Measurements from ENCODE around the gene ADRA1B.

The ADRA1B gene

DNA sequence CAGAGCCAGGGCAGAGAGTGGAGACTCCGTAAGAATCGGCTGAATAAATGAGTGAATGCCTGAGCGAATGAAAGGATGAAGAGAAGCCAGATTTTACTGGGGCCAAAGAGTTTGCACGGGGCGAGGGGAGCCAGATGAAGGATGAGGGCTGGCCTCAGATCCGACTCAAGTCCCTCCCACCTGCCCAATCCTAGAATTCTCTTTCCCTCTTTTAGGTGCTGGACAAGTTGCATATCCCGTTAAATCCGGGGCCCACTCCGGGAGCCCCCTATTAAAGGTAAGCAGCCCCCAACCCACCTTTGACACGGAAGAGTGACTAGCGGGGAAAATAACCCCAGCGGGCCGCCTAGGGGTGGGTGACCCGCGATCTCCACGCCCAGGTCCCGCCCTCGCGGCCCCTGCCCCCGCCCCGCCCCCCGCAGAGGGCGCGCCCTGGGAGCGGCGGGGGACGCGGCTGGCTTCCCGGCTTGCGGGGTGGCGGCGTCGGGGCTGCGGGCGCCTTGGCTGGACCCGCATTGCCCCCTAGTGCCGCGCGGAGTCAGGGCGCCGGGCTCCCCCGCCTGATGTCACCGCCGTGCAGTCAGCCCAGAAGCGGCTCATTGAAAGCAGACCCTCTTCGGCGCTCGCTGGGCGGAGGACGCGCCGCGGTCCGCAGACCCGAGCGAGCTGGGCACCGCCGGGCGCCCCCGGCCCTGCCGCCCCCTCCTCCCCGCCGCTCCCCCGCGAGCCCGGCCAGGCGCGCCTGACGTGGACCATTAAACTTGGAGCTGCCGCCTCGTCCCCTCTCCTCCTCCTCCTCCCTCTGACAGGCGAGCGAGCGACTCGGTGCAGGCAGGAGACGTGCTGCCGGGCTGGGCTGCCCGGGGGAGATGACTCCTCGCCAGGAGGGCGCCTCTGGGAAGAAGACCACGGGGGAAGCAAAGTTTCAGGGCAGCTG lies at the start of gene ADRA1B:
Gene ADRA1B, plus strand, starts transcription at position 579 of the 937 bp plus-strand sequence. CDS start 424 bp downstream, outside the sequence.
- DNase-seq (ENCODE audit: low read depth), result peak; percentile 24

GRCh38 chr5:159873680-159874079 lies 42.6 kb upstream of the ADRA1B start:
- DNase-seq (ENCODE audit: low read depth), result no peak

DNA sequence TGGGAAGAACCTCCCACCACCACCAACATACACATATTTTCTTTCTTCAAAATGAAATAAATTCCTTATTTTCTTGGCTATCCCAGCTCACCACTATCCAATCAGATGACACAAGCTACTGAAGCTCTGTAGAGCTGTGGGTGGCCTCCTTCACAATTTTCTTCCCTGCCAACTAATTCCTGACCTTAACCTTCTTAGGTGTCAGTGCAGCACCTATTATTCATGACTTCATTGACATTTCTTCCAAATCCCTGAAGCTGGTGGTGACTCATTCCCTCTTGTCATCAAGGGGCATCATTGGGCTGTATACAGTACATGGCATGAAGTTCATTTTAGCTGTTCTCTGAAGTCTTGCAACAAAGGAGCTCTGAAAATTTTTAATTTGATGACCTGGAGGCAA lies 42.0 kb upstream of the ADRA1B start:
- DNase-seq (ENCODE audit: low read depth), result no peak

DNA sequence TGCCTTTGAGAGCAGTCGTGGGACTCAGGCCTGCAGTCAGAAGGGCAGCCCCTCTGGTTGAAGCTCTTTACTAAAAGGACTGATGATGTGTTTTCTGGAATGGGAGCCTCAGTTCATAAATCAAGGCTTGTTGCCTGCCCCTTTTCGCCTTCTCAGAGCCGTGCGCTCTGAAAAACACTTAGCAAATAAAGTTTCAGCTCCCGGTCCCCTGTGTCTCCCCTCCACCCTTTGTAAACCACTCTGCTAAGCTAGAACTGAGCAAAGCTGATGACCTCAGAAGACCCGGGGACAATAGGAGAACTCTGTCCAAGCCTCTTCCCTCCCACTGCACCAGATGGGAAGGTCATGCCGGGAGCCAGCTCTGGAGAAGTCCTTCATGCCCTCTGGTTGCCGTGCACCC lies 39.3 kb upstream of the ADRA1B start:
- DNase-seq (ENCODE audit: low read depth), result no peak

DNA sequence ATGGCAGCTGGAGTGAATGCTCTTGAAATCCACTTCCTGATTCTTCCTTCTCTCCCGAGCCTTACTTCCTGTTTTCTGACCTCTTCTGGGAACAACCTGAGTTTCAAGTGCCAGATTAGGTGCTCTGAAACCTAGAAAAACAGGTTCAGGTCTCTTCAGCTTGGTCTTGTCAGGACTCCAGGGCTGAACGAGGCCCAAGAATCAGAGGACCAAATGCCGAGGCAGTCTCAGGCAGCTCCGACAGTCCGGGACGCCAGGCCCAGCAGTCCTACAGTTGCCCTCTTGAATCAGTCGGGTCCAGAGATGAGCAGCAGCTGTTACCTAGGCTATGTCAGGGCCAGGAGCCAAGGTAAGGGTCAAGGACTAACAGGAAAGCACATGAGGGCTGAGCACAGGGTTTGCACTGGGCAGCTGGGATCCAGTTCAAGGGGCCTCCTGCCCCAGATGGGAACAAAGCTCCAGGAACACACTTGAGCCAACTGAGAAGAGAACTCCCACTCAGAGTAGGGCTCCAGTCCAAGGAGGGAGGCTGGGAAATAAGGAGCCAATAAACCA lies 38.3 kb upstream of the ADRA1B start:
- DNase-seq (ENCODE audit: low read depth), result no peak

- peak; percentile 69 for DNase-seq (ENCODE audit: low read depth)
Measured at GRCh38 chr5:159878988-159879471, 37.3 kb upstream of the ADRA1B start.

GRCh38 chr5:159880676-159881075 lies 35.6 kb upstream of the ADRA1B start:
- DNase-seq (ENCODE audit: low read depth), result no peak

- no peak for DNase-seq (ENCODE audit: low read depth)
Measured at GRCh38 chr5:159881967-159882366, 34.3 kb upstream of the ADRA1B start.

- DNase-seq (ENCODE audit: low read depth), result peak; percentile 75
Measured at GRCh38 chr5:159883522-159883950, 32.7 kb upstream of the ADRA1B start.

DNA sequence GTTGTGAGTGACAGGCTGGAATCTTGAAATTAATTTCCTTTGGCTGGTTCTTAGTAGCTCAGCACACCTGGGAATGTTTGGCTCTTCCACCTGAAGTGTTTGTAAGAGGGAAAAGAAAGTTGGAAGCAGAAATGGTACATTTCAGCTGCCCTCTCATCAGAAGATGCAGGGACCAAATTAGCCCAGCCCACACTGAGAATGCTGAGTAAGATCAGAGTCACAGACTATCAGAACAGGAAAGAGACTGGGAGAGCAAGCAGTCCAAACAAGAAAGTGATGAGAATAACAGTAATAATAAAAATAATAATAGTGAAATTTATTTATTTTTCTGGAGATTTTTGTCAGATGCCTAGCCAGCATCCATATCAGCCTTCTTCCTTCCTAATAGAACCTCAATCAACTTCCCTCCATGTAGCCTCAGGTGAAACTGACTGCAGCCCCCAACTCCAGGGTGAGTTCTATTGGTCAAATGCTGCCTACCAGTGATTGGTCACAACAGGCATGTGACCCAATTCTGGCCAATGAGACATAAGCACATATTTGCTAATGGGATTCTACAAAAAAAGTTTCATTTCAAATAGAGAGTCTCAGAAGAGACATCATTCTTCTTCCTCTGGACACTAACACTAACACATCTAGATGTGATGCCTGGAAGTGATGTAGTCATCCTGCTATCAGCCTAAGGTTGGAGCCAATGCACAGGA lies 31.2 kb upstream of the ADRA1B start:
- no peak for DNase-seq (ENCODE audit: low read depth)

GRCh38 chr5:159886296-159886695 lies 30.0 kb upstream of the ADRA1B start:
- DNase-seq (ENCODE audit: low read depth), result no peak

DNA sequence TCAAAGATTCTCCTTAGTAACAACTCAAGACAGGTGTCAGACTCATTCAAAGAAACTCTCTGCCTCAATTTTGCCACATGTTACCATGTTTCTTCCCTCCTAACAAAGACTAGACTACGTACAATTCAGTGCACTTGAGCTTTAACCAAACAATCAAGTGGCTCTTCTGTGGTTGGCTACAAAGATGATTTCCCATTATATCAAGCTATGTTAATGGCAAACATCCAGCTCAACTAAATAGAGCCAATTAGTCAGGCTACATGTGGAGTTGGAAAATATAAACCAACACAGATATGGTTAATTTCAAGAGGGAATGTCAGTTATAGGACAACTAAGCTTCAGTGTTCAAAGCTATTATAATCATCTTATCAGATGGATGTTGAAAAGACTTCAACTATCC lies 29.2 kb upstream of the ADRA1B start:
- no peak for DNase-seq (ENCODE audit: low read depth)

- DNase-seq (ENCODE audit: low read depth), result no peak
Measured at GRCh38 chr5:159888860-159889259, 27.4 kb upstream of the ADRA1B start.

GRCh38 chr5:159890141-159890540 lies 26.1 kb upstream of the ADRA1B start:
- no peak for DNase-seq (ENCODE audit: low read depth)

DNA sequence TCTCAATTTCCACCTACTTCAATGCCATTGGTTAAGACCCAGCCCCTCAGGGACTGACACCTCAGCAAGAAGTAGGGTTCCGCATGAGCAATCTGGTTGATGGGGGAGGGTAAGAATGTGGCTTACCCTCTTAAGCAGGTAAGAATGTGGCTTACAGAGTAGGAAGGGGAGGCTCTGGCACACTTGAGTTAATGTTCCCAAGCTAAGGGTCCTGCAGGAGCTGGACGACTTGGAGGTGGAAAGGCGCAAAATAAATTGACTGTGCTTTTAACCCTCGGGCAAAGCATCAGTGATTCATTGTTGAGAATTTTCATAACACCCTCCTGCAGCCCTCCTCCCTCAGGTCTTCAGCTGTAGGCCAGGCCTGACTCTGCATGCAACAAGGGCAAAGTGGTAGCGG lies 24.9 kb upstream of the ADRA1B start:
- no peak for DNase-seq (ENCODE audit: low read depth)

DNA sequence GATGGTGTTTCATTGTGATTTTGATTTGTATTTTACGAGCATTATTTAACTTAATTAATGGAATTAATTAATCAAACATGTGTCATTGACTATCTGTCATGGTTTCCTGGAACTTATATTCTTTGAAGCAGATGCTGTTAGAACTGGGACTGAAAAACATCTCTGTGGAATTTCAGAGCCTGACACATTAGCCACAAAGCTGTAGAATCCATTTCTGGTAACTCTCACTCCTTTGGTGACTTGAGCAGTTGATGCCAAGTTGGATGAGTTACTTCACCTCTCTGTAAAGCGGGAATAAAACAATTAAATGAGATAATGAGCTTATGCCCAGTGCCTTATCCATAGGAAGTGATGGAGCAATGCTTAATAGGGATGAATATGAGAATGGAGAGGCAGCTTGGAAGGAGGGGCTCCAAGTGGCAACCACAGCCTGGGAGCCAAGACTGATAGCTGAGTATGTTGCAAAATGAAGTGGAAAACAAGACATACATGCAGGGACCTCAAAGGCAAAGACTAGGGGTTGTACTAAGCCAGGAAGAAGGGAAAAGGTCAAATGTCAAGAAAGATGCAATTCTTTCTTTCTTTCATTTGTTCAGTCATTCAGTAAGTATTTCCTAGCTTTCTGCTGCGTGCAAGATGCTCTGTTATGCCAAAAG lies 23.1 kb upstream of the ADRA1B start:
- DNase-seq (ENCODE audit: low read depth), result no peak

DNA sequence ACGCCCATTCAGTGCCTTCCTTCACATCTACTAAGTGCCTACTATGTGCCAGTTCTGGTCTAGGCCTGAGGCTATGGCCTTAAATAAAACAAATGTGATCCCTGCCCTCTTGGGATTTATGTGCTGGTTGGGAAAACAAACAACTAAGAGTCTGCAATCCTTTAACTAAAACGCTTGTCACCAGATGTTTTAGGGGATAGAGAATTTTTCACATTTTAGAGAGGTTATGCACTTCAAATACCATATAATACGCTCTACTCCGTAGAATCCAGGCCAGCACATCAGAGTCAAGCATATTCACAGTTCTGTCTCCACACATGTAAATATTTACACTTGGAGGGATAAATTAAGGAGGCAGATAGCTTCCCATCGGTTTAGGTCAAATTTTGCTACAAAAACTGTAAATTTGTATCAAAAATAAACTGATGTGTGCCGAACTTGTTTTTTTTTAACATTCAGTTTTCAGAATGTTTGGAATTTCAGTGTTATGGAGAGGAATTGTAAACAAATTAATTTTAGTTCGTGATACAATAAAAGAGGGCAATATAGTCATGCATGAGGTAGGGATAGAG lies 22.0 kb upstream of the ADRA1B start:
- DNase-seq (ENCODE audit: low read depth), result no peak

- DNase-seq (ENCODE audit: low read depth), result no peak
Measured at GRCh38 chr5:159897786-159898393, 18.4 kb upstream of the ADRA1B start.

- no peak for DNase-seq (ENCODE audit: low read depth)
Measured at GRCh38 chr5:159899067-159900049, 16.9 kb upstream of the ADRA1B start.

DNA sequence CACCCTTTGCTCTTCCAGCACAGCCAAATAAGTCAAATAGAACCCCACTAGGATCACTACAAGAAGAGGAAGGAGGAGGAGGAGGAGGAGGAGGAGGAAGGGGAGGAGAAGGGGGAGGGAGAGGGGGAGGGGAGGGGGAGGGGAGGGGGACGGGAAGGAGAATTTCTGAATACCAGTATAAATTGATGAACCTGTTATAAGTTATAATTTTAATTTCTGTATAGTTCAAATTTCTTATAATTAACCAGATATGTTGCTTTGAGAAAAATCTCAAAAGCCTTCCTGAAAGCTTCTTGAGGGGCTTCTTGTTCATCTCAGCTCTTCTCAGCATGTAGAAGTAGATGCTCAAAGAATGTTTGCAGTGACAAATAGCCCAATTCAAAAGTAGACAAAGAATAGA lies 15.0 kb upstream of the ADRA1B start:
- no peak for DNase-seq (ENCODE audit: low read depth)
